SK-N-SH treated with all-trans-retinoic acid at 6 μM for 48 hours (cell line): Measurements from ENCODE around the gene TM4SF5.

Experiments
- ESRRG ChIP-seq: fragments of 250-450 bp; sonication (Bioruptor Pico); IDR thresholded peaks from 2 replicates; pipeline ENCODE4 v1.6.1; 2021; ENCODE audit warnings: mild to moderate bottlenecking
- ISL1 ChIP-seq: fragments of 250-450 bp; sonication (Bioruptor Pico); IDR thresholded peaks from 2 replicates; pipeline ENCODE4 v2.1.2; 2022; ENCODE audit warnings: mild to moderate bottlenecking, moderate library complexity
- RARB ChIP-seq: fragments of 250-450 bp; sonication (Bioruptor Pico); IDR thresholded peaks from 2 replicates; pipeline ENCODE4 v1.8.0; 2021; ENCODE audit warnings: mild to moderate bottlenecking, moderate library complexity
- ZFP30 ChIP-seq: fragments of 450-650 bp; formaldehyde crosslinking; IDR thresholded peaks from 2 replicates; pipeline ENCODE4 v1.5.0; 2022; ENCODE audit warnings: mild to moderate bottlenecking, moderate library complexity
- ZNF565 ChIP-seq: fragments of 450-650 bp; formaldehyde crosslinking; conservative IDR thresholded peaks from 2 replicates; pipeline ENCODE4 v1.5.0; 2020; ENCODE audit warnings: low read depth, mild to moderate bottlenecking, moderate library complexity
- ZNF70 ChIP-seq: fragments of 450-650 bp; formaldehyde crosslinking; IDR thresholded peaks from 2 replicates; pipeline ENCODE4 v1.5.0; 2020; ENCODE audit warnings: mild to moderate bottlenecking, moderate library complexity
- ZNF8 ChIP-seq: fragments of 450-650 bp; formaldehyde crosslinking; IDR thresholded peaks from 2 replicates; pipeline ENCODE4 v1.5.0; 2020; ENCODE audit warnings: mild to moderate bottlenecking, moderate library complexity
- TF ChIP-seq, protein P1 (sequence below): fragments of 250-450 bp; sonication (Bioruptor Pico); IDR thresholded peaks from 2 replicates; pipeline ENCODE4 v1.8.0; 2020; ENCODE audit warnings: mild to moderate bottlenecking, moderate library complexity, borderline replicate concordance
- TF ChIP-seq, protein P2 (sequence below): fragments of 250-450 bp; sonication (Bioruptor Pico); IDR thresholded peaks from 2 replicates; pipeline ENCODE4 v1.5.1; 2020; ENCODE audit warnings: low read depth, mild to moderate bottlenecking, moderate library complexity

DNA sequence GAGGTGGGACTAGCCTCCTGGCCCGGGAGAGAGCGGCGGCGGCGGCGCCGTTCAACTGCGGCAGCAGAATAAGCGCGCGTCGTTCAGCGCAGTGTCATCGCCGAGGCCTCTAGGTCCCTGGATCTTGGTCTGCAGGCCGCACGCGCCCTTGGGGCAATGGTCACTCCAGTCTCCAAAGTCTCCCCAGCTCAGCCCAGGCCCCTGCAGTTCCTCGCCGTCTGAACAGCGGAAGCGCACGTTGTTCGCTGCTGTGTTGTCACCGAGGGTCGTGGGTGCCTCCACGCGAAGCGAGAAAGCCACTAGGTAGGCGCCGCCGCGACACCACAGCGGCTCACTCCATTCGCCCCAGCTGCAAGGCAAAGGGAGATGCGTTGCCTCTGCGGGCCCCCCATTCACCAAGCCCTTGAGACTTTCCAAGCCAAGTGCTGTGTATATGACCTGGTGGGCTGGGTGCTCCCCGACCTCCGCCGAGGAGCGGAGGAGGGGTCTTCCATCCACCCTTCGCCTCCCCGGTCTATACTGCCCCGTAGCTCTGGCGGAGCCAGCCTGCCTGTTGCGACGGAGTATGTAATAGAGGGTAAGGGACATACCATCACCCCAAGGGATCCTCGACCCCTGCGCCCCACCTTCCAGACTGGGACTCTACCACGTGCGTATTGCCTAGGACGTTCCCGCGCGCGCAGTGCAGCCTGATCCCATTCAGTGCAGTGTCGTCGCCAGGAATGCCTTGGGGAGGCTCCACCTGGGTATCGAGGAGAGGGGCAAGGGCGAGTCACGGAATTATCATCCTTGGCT lies 13.8 kb downstream of the TM4SF5 start:
- TF ChIP-seq ISL1 (CRISPR knock-in tag): no peak
- TF ChIP-seq ESRRG: no peak
- no peak for TF ChIP-seq ZNF8 (CRISPR knock-in tag)
- no peak for TF ChIP-seq ZFP30 (CRISPR knock-in tag)
- TF ChIP-seq ZNF70 (CRISPR knock-in tag): no peak
- TF ChIP-seq, protein P1, sequence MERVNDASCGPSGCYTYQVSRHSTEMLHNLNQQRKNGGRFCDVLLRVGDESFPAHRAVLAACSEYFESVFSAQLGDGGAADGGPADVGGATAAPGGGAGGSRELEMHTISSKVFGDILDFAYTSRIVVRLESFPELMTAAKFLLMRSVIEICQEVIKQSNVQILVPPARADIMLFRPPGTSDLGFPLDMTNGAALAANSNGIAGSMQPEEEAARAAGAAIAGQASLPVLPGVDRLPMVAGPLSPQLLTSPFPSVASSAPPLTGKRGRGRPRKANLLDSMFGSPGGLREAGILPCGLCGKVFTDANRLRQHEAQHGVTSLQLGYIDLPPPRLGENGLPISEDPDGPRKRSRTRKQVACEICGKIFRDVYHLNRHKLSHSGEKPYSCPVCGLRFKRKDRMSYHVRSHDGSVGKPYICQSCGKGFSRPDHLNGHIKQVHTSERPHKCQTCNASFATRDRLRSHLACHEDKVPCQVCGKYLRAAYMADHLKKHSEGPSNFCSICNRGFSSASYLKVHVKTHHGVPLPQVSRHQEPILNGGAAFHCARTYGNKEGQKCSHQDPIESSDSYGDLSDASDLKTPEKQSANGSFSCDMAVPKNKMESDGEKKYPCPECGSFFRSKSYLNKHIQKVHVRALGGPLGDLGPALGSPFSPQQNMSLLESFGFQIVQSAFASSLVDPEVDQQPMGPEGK (CRISPR knock-in tag): no peak
- TF ChIP-seq, protein P2, sequence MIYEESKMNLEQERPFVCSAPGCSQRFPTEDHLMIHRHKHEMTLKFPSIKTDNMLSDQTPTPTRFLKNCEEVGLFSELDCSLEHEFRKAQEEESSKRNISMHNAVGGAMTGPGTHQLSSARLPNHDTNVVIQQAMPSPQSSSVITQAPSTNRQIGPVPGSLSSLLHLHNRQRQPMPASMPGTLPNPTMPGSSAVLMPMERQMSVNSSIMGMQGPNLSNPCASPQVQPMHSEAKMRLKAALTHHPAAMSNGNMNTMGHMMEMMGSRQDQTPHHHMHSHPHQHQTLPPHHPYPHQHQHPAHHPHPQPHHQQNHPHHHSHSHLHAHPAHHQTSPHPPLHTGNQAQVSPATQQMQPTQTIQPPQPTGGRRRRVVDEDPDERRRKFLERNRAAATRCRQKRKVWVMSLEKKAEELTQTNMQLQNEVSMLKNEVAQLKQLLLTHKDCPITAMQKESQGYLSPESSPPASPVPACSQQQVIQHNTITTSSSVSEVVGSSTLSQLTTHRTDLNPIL: no peak
- TF ChIP-seq ZNF565 (CRISPR knock-in tag): no peak
- TF ChIP-seq RARB (CRISPR knock-in tag): no peak
